ENCODE data around the gene EDC4.

EDC4 gene

DNA sequence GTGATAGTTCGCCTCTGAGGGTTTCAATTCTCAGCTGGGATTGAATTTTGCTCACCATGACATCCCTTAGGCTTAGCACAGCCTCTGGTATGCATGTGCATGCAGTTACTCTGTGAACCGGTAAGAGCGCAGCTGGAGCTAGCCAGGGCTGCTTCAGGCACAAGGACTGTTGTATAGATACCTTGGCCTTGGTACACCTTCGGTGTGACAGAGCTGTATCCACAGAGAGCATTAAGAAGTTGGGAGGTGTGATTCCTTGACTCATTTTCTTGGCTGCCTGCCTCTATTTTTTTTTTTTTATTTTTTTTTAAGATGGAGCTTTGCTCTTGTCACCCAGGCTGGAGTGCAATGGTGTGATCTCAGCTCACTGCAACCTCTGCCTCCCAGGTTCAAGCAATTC is 28.4 kb upstream of the EDC4 start:
- peak; percentile 31 to 58 for DNase-seq (ENCODE audit: low read depth in 2 of 2)
- no peak overlapping the region for H3K4me3 ChIP-seq (replicated peaks in 1 of 2; ENCODE audit: low read depth in 2 of 2, low read length in 2 of 2)
- TF ChIP-seq, protein P1, sequence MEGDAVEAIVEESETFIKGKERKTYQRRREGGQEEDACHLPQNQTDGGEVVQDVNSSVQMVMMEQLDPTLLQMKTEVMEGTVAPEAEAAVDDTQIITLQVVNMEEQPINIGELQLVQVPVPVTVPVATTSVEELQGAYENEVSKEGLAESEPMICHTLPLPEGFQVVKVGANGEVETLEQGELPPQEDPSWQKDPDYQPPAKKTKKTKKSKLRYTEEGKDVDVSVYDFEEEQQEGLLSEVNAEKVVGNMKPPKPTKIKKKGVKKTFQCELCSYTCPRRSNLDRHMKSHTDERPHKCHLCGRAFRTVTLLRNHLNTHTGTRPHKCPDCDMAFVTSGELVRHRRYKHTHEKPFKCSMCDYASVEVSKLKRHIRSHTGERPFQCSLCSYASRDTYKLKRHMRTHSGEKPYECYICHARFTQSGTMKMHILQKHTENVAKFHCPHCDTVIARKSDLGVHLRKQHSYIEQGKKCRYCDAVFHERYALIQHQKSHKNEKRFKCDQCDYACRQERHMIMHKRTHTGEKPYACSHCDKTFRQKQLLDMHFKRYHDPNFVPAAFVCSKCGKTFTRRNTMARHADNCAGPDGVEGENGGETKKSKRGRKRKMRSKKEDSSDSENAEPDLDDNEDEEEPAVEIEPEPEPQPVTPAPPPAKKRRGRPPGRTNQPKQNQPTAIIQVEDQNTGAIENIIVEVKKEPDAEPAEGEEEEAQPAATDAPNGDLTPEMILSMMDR (IDR thresholded peaks at IDR 0.05; ENCODE audit: low read depth, low read length) = peak; percentile 46

DNA sequence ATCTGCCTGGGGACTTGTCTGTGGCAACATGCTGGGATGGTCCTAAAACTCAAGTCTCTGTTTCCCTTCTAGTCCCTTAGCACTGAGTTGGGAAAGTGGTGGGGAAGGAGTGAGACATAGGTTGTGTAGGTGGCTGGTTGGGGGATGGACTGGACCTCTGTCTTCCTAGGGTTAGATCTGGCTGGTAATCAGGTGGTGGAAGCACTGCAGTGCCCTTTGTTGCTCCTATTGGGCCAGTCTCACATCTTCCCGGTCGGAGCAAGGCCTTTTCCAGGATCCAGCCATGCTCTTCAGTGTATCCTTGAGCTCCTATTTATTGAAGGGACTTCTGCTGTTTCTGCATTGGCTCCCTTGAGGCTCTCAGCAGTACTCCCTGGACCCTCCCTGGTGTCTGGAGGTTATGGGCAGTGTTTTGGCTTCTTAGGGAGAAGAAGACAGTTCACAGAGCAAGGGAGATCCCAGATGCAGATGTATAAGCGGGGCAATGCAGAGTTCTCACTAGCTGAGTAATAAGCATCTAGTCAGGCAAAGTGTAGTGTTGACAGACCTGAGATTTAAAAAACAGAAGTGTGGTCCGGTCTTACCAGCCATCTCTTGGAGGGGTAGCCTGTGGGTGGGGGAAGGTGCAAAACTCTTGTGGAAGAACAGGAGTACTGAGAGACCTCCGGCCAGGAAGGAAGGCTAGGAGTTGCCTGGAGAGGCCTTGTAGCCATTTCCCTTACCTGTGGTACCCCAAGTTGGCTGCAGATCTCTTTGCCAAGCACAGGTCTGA is 27.4 kb upstream of the EDC4 start:
- no peak for DNase-seq (ENCODE audit: low read depth in 2 of 2)
- TF ChIP-seq, protein P1 (IDR thresholded peaks at IDR 0.05; ENCODE audit: low read depth, low read length) = no peak
- H3K4me3 ChIP-seq (replicated peaks in 1 of 2; ENCODE audit: low read depth in 2 of 2, low read length in 2 of 2) = peak overlapping the region; percentile 92 to 95

DNA sequence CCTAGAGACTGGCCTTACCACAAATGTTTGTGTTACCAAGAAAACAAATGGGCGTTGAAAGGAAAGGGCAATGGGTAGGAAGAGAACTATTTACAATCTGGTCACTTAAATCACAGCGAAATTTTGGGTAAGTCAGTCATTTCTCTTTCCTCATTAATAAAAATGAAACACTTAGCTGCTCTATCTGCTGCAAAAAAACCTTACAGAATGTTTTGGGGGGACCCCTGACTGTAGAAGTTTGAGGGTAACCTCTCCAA is 26.9 kb upstream of the EDC4 start:
- no peak for DNase-seq (ENCODE audit: low read depth in 2 of 2)
- H3K4me3 ChIP-seq (replicated peaks in 1 of 2; ENCODE audit: low read depth in 2 of 2, low read length in 2 of 2) = peak overlapping the region; percentile 92 to 95
- TF ChIP-seq, protein P1 (IDR thresholded peaks at IDR 0.05; ENCODE audit: low read depth, low read length) = no peak

DNA sequence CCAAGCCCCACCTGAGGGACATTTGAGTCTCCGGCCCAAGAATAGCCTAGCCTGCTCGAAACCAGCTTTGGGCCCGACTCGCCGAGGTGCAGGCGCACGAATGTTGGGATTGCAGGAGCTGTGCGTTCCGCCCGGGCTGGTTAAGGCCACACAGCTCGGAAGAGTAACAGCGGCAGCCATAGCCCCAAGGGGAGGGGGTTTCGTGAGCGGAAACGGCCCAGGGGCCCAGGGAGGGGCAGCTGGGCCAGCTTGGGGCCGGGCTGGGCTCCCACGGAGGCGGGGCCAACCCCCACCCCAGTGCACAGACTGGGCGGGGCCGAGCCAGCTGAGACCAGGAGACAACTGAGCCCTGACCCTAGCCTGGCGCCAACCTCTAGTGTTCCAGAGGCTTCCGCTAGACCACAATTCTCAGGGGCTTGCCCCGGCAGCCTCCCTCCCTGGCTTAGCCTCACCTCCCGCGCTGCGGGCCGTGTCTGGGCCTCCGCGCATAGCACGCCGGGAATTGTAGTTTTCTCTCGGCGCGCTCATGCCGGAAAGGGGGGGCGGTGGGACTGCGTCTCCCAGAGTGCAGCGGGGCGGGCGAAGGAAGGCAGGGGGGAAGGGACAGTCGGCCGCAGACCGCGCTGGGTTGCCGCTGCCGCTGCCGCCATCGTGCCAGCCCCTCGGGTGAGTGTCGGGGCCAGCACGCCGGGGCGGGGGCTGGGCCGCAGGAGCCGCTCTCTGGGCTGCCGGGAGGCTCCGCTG is 26.4 kb upstream of the EDC4 start, which contains the start of gene NUTF2:
NUTF2 (plus strand) TSS at position 614 of the 744 bp plus-strand sequence. CDS start 18,198 bp downstream, outside the sequence.
- DNase-seq (ENCODE audit: low read depth in 2 of 2) = peak; percentile 93 to 96
- H3K4me3 ChIP-seq (replicated peaks in 1 of 2; ENCODE audit: low read depth in 2 of 2, low read length in 2 of 2) = peak within 1 kb of the TSS; percentile 92 to 95
- TF ChIP-seq, protein P1 (IDR thresholded peaks at IDR 0.05; ENCODE audit: low read depth, low read length) = no peak

DNA sequence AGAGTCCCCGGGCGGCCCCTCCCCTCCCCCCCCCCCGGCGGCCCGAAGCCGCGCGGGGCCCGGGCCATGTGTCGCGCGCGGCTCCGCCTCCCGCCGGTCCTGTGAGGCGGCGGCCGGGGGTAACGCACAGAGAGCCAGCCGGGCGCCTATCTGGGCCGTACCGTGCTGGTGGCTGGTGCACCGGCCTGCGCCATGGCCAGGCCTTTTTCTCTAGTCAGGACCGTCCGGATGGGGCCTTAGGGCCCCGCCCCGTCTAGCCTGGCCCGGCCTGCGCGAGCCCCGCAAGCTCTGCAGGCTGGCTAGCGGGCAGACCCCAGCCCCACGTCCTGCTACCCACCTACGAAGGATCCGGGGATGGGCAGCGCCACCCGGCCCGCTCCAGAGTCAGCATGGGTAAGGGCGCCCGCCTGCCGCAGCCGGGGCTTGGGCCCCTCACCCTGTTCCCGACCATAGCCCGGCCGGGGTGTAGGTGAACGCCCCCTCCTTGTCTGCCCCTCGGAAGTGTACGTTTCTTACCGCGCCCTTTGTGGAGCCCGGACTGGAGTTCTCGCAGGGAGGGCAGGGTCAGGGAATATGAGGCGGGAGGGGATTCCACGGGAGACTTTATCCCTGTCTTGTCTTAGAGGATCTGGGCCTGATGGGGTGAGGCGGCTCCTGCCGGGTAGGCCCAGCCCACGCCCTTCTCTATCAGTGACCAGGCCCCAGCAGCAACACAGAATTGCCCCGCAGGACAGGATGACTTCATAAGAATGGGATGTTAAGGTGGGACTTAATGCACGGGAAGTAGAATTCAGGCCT is 25.6 kb upstream of the EDC4 start, which contains the start of gene CENPT:
CENPT (minus strand) TSS at position 630 of the 798 bp plus-strand sequence. CDS start 13,834 bp downstream, outside the sequence.
- TF ChIP-seq, protein P1 (IDR thresholded peaks at IDR 0.05; ENCODE audit: low read depth, low read length) = no peak
- H3K4me3 ChIP-seq (replicated peaks in 1 of 2; ENCODE audit: low read depth in 2 of 2, low read length in 2 of 2) = peak within 1 kb of the TSS; percentile 92 to 95
- DNase-seq (ENCODE audit: low read depth in 2 of 2) = peak; percentile 56 to 72

DNA sequence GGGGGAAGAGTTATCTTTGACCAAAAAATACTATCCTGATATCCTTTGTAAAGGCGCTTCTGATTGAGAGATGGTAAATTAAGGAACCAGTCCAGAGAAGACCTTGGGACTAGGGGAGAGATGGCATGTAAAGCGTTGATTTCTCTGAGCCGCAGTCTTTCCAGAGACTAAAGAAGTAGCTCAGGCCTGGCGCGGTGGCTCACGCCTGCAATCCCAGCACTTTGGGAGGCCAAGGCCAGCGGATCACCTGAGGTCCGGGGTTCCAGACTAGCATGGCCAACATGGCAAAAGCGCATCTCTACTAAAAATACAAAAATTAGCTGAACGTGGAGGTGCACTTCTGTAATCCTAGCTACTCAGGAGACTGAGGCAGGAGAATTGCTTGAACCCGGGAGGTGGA is 24.7 kb upstream of the EDC4 start:
- DNase-seq (ENCODE audit: low read depth in 2 of 2) = no peak
- peak overlapping the region; percentile 92 to 95 for H3K4me3 ChIP-seq (replicated peaks in 1 of 2; ENCODE audit: low read depth in 2 of 2, low read length in 2 of 2)
- TF ChIP-seq, protein P1 (IDR thresholded peaks at IDR 0.05; ENCODE audit: low read depth, low read length) = no peak

All from cardiac fibroblast (primary cell).